ENCODE results near the gene RALGDS. TPM values are rescaled to one million over a fixed set of nuclear protein-coding genes. Genes with fewer than 3 reads are reported as not detected.

RALGDS gene
- total and polyA plus RNA-seq, 2 of the 4 experiments (the other 2 are of a cell fraction) = 13.1 to 36.9 TPM

GRCh38 chr9:133071484-133072150 is 49.4 kb downstream of the RALGDS start:
- Histone ChIP-seq H3K27me3 (ENCODE audit: control insufficient read depth, insufficient read depth, low read length) (no peaks in the 10 kb centered on the region), H3K9me3 (ENCODE audit: control insufficient read depth, insufficient read depth, low read length) (no peaks in the 10 kb centered on the region), H4K8ac (ENCODE audit: low read depth in 2 of 2, low read length in 2 of 2) (no peak overlapping the region), H3K36me3 (ENCODE audit: control insufficient read depth, insufficient read depth, low read length) (no peaks in the 10 kb centered on the region; the same call in 1 of the 2 replicates), H3K79me1 (ENCODE audit: low read depth in 1 of 2, low read length in 2 of 2) (no peaks in the 10 kb centered on the region), H4K91ac (ENCODE audit: insufficient read depth, low read depth, low read length) (no peak overlapping the region), H3K4me3 (ENCODE audit: insufficient read depth, low read depth, low read length) (no peak overlapping the region), H3K4me2 (ENCODE audit: low read depth, low read length) (no peak overlapping the region), H2BK5ac (ENCODE audit: low read depth, low read length, poor library complexity, severe bottlenecking) (no peak overlapping the region), H2BK120ac (ENCODE audit: low read depth, low read length) (no peak overlapping the region), H4K5ac (ENCODE audit: low read depth, low read length) (no peak overlapping the region), H3K14ac (replicated peaks; ENCODE audit: low read depth, low read length) (no peak overlapping the region), H2AFZ (replicated peaks; ENCODE audit: low read length, poor library complexity) (no peak overlapping the region), H3K4ac (ENCODE audit: low read depth, low read length) (no peak overlapping the region), H3K9ac (ENCODE audit: low read depth, low read length) (no peak overlapping the region), H2AK9ac (replicated peaks; ENCODE audit: low read depth, low read length, poor library complexity) (peak overlapping the region; percentile 24), H2AK5ac (ENCODE audit: low read depth, low read length) (no peak overlapping the region), H3K23ac (ENCODE audit: low read depth, low read length) (no peak overlapping the region), H3K4me1 (ENCODE audit: control insufficient read depth, insufficient read depth, low read length) (peaks cover 5% of the 10 kb centered on the region; the same call in 1 of the 2 replicates), H2BK20ac (ENCODE audit: low read depth, low read length) (no peak overlapping the region), H2BK15ac (ENCODE audit: low read depth, low read length) (no peak overlapping the region), H3K27ac (ENCODE audit: insufficient read depth, low read length) (no peak overlapping the region), H3K56ac (ENCODE audit: extremely low read depth, insufficient read depth, low read length) (no peak overlapping the region), H3K18ac (ENCODE audit: low read depth, low read length) (no peak overlapping the region), H4K20me1 (ENCODE audit: insufficient read depth, low read length) (peaks cover 11% of the 10 kb centered on the region; the same call in 1 of the 2 replicates), H3K9me1 (ENCODE audit: insufficient read depth, low read length) (no peaks in the 10 kb centered on the region)
- CTCF ChIA-PET = no interaction called here
- BruUV-seq (replicated peaks) = no TSS peak
- ATAC-seq (ENCODE audit: low read depth) = no peak
- intact Hi-C loops (cut with micrococcal nuclease) (no loop called here), dilution Hi-C loops (cut with HindIII; ENCODE audit: low sequenced_read_pairs, unreplicated experiment) (no loop called here), in situ Hi-C loops (cut with MboI; ENCODE audit: low sequenced_read_pairs) (no loop called here)
- POLR2A ChIA-PET (ENCODE audit: unreplicated experiment) = no interaction called here
- DNase-seq = no peak
- TF ChIP-seq FOS (IDR thresholded peaks at IDR 0.05; ENCODE audit: low read depth, low read length) = no peak
- no peak for TF ChIP-seq POLR2A (IDR thresholded peaks at IDR 0.05; ENCODE audit: low read depth, low read length)
- TF ChIP-seq CEBPB (IDR thresholded peaks at IDR 0.05; ENCODE audit: low read depth, low read length) = no peak
- no peak for TF ChIP-seq ELK1 (IDR thresholded peaks at IDR 0.05; ENCODE audit: borderline replicate concordance, low read depth, low read length)
- no peak for TF ChIP-seq RAD21 (IDR thresholded peaks at IDR 0.05; ENCODE audit: low read length)
- TF ChIP-seq MXI1 (IDR thresholded peaks at IDR 0.05; ENCODE audit: borderline replicate concordance, low read depth, low read length) = no peak
- TF ChIP-seq RCOR1 (IDR thresholded peaks at IDR 0.05; ENCODE audit: insufficient replicate concordance, low read length) = no peak
- TF ChIP-seq BHLHE40 (IDR thresholded peaks at IDR 0.05; ENCODE audit: low read depth, low read length) = no peak
- no peak for TF ChIP-seq MAZ (IDR thresholded peaks at IDR 0.05; ENCODE audit: borderline replicate concordance, low read depth, low read length)
- TF ChIP-seq MAFK (IDR thresholded peaks at IDR 0.05; ENCODE audit: low read depth, low read length) = no peak
- TF ChIP-seq CTCF (conservative IDR thresholded peaks at IDR 0.05; ENCODE audit: low read depth, low read length) = no peak
- TF ChIP-seq USF2 (IDR thresholded peaks at IDR 0.05; ENCODE audit: low read depth, low read length) = no peak
- no peak for TF ChIP-seq SMC3 (IDR thresholded peaks at IDR 0.05; ENCODE audit: low read depth, low read length)
- no peak for TF ChIP-seq RFX5 (IDR thresholded peaks at IDR 0.05; ENCODE audit: low read depth, low read length)
- no peak for TF ChIP-seq CHD1 (IDR thresholded peaks at IDR 0.05; ENCODE audit: low read depth, low read length)
- TF ChIP-seq NFE2L2 (IDR thresholded peaks at IDR 0.05; ENCODE audit: low read depth, low read length) = no peak
- WGBS, 2 experiments (ENCODE audit: extremely low coverage in 2 of 2, insufficient read length in 1 of 2) = 92% methylated on average over 5 of the region's 33 CpGs; no CpG with 5 or more reads in 1 of the 2 experiments

Measured in IMR-90 (cell line).